GM19397 (cell line): Measurements from ENCODE around the gene ABRACL.
"Not testable (repeated sequence)": the region's sequence is repeated elsewhere in the genome, so short reads cannot be mapped to it uniquely, and the experiment has no call there.

ENCODE experiments used
- ATAC-seq: cut with Tn5 transposase; IDR thresholded peaks from one replicate; pipeline ENCODE4 v1.9.1; 2021; ENCODE audit warnings: mild to moderate bottlenecking, moderate library complexity; ENCODE audit not compliant: unreplicated experiment

ABRACL gene, protein sequence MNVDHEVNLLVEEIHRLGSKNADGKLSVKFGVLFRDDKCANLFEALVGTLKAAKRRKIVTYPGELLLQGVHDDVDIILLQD

DNA sequence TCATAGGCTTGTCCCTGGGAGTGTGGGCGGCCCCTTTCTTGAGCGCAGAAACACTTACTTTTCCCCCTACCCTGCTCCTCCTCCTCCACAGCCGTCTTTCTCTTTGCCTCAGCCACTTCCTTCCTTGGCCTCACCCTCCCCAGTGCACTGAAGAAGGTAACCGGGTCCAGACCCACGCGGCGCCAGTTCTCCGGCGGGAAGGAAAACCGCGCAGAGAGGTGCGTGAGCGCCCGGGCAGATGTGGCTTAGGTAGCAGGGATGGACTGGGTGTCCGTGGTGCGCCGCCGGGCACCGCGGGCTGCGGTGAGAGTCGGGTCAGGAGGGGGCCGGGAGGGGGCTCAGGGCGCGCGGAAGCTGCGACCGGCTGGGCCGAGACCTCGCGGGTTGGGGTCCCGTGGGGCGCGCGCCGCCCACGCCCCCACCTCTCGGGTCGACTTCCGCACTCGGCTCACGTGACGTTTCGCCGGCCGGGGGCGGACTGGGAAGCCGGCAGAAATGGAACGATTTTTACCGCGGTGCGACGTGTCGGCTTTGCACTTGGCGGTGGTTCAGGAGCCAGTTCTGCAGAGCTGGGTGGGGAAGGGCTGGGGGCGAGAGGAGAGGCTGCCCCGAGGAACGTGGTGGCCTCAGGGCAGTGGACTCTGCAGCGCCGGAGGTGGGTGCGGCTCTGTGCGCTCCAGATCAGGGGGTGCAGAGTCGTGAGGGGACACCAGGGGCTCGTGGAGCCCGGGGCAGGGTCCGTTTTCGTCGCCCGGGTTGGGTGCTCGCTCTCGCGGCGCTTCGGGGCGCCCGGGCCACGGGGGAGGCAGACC, at the start of gene ABRACL:
TSS of gene ABRACL (plus strand) at position 88 of the 812 bp plus-strand sequence. CDS start 5,416 bp downstream, outside the sequence.
- ATAC-seq, result peak; percentile 57

DNA sequence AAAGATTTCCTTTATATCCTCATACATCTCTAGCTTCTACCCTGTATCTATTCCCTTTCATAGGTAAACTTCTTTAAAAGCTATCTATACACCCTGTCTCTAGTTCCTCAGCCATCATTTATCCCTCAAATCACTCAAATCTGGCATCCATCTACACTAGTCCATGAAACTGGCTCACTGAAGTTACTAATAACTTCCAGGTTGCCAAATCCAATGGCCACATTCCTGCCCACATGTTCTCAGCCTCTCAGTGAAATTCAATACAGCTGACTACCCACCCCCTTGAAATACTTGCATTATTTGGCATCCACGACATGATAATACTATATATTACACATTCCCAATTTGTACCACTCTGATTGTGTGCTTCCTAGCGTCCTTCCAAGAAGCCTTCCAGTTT, 49.2 kb upstream of the ABRACL start:
- ATAC-seq, result no peak

DNA sequence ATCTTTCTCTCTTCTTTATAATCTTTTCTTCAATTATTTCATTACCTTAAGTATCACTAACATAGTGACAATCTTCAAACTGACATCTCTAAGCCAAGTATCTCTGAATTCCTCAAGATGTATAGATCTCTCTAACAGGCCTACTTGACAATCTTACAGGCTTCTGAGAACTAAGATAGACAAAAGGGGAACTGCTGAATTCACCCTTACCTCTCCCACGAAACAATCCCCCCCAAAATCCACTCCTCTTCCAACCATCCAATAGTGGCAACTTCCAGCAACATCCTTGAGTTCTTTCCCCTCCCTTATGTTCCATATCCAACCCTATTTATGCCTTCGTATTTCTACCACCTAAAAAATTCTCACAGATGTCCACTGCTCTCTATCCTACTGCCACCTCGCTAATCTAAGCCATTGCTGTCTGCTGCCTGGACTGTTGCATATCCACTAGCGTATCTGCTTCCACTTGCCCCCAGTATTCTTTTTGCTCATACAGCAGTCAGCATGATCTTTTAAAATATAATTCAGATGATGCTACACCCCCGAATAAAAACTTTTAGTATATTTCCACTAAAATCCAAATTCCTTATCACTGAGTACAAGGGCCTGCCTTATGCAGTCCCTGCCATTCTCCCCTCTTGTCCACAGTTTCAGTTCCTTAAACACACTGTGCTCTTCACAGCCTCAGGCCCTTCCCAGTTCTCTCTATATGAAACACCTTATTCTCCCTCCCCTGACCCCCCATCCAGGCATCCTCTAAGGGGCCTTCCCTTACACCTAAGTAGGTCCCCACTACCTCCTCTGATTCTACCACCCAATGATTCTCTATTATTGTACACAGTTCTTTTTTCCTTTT, 48.5 kb upstream of the ABRACL start:
- no peak for ATAC-seq

DNA sequence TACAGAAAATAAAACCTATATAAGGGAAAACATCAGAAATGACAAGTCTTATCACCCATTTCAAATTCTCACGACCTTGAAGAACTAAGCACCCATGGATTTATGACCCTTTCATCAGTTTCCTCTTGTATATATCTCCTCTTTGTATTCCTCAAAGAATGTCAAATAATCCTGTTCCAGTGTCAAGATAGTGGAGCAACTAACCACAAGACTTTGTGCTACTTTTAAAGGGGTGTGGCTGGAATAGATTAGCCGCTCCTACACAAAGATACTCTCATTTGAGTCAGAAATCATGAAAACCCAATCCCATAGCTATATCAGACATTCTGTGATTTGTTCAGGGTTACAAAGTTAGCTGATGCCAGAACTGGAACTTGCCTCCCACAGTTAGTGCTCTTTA, 47.1 kb upstream of the ABRACL start:
- no peak for ATAC-seq

DNA sequence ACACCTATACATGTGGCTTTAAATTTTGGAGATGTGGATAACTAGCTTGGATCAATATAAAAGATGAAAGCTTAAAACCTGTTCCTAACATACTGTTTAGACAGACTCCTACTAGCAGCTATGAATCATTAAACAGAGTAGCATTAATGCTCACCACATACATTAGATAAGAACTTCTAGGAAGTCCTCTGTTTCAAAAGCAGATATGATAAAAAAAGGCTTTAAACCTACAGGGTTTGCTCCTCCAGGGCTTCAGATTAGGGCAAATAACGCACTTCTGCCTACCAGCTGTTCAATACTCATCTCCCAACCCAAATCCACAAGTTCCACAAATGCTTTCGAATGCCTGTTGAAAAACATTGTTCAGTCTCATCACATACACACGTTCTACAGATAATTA, 42.0 kb upstream of the ABRACL start:
- no peak for ATAC-seq

DNA sequence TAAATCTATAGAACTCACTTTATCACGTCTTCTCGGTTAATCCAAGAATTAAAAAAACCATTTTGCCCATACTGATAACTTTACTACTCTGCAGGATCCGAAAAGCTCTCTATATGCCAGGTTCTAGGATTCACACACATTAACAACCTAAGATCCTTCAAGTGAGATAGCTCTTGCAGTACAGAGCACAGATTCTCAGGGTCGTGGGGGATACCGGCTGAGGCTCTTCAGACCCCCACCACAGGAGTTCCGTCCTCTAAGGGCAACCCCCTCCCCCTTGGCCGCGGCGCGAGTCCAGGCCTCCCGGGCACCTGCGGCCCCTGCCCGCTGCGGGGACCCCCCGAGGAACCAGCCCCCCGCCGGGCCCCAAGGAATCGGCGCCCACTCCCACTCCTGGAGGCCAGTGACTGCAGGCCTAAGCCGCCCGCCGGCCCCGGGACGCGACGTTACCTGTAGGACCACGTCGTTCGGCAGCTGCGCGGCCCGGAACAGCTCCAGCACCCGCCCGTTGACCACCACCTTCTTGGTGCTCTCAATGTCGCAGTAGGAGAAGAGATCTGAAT, 41.4 kb upstream of the ABRACL start:
- no peak for ATAC-seq

DNA sequence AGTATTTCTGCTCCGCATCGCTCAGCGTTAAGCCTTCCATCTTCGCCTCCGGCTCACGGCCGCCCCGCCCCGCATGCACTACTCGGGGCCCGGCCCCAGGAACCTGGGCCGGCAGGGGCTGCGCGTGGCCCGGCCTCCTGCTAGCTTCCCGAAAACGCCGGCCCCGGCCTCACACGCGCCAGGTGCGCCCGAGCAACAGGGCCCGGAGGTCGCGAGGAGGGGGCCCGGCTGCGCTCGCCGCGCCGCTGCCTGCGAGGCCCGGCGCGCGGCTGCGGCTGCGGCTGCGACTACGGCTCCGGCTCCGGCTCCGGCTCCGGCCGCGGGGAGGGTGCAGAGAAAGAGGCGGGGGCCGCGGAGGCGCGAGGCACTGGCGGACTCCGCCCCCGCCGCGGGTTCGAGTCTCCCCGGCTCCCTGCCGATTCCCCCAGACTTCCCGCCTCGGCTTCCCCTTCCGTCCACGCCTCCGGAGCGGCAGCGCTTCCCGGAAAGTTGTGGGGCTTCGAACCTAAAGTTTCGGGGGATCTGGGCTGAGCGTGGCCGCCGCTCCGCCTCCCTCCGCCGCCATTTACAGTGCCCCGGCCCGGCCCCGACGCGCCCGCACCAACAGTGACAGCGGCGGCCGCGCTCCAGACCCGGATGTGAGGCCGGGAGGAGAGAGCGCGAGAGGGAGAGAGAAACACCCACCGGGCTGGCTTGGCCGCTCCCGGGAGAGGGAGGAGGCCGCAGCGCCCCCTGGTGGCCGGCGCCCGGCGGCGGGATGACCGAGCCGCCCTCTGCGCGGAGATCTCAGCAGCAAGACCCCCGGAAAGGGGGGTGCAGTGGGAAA, 40.7 kb upstream of the ABRACL start, which contains the start of gene REPS1:
TSS of gene REPS1 (minus strand) at position 611 of the 826 bp plus-strand sequence. CDS start at position 40, 571 bp downstream.
- peak; percentile 94 for ATAC-seq

DNA sequence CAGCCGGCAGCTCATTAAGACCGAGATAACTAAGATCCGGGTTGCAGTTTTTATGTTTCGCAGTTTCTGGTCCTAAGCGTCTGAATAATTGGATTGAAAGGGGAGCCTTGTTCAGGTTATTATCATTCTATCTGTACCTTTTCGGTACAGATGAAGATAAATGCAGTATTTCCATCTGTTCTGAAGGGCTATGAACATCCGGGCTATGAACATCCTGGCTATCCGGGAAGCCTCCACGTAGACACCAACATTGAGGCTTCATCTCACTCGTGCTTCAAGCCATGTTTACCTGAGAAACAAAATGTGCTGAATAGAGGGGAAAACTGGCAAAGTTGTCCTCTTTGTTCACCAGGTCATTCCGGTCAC, 40.1 kb upstream of the ABRACL start:
- ATAC-seq, result peak; percentile 4

DNA sequence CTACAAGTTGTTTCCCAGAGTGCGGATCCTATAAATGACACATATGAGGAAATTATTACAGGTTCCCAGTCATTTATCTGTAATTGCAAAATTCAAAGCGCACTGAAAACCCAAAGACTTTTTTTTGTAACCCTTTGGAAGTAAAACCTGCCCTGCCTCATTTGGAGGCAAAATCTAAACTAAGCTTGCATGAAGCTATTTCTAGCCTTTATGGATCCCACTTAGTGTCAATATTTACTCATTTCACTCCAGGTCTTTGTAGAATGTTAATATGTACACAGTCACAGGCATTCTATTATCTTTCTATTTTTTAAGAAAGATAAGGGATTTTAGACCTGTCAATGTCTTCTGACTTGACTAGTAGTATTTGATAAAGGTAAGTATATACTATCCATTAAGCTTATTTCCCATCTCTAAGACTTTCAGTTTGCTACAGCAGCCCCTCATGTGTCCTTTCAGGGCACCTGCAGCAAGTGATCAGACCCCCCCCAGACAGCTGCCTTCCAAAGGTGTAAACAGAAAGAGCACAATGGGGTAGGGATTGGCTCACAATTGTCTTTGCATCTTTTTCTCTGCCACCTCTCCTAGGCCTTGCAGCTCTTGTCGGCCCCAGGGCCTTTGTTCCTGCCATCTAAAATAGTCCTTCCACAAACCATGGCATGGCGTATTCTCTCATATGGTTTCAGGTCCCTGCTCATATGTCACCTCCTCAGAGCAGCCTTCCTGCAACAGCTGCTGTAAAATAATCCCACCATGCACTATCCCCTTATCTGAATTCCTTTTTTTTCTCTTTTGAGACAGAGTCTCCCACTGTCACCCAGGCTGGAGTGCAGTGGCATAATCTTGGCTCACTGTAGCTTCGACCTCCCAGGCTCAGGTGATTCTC, 39.2 kb upstream of the ABRACL start:
- no peak for ATAC-seq

DNA sequence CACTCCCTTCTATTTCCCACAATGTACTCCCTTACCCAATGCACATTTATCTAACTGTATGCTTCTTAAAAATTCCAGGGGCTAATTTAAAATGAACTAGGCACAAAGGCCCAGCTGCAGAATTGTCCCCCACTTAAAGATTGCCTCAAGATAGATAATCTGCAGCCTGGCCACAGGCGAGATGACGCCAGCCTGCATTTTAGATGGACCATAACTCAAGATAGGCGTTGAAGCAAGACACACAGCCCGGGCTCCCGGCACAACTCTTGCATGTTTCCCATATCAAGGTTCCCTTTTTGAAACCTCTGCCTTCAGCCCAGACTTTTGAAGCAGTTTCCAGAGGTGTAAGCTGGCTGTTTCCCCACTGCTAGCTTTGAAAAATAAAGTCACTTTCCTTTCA, 37.3 kb upstream of the ABRACL start:
- ATAC-seq, result no peak

DNA sequence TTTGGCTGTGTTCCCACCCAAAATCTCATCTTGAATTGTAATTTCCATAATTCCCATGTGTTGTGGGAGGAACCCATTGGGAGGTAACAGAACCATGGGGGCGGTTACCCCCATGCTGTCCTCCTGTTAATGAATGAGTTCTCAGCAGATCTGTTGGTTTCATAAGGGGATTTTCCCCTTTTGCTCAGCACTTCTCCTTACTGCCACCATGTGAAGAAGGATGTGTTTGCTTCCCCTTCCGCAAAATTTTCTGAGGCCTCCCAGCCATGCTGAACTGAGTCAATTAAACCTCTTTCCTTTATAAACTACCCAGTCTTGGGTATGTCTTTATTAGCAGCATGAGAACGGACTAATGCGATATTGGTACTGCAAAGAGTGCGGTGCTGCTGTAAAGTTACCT, 35.6 kb upstream of the ABRACL start:
- not testable (repeated sequence) for ATAC-seq

DNA sequence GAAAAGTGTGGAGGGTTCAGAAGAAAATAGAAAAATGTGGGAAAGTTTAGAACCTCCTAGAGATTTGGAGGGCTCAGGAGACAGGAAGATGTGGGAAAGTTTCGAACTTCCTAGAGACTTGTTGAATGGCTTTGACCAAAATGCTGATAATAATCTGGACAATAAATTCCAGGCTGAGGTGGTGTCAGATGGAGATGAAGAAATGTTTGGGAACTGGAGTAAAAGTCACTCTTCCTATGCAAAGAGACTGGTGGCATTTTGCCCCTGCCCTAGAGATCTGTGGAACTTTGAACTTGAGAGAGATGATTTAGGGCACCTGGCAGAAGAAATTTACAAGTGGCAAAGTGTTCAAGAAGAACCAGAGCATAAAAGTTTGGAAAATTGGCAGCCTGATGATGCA, 35.1 kb upstream of the ABRACL start:
- not testable (repeated sequence) for ATAC-seq

DNA sequence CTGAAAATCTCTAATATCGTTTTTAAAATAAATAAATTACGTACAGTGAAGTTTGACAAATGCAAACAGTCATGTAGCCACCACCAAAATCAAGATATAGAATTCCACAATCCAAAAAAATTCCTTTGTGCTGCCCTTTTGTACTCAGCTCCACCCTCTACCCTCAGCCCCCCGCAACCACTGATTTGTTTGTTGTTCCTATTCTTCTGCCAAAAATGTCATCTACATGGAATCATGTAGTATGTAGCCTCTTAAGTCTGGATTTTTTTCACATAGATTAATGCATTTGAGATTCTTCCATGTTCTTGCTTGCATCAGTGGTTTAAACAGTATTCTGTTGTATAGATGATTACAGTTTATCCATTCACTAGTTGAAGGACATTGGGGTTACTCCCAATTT, 32.0 kb upstream of the ABRACL start:
- ATAC-seq, result no peak

DNA sequence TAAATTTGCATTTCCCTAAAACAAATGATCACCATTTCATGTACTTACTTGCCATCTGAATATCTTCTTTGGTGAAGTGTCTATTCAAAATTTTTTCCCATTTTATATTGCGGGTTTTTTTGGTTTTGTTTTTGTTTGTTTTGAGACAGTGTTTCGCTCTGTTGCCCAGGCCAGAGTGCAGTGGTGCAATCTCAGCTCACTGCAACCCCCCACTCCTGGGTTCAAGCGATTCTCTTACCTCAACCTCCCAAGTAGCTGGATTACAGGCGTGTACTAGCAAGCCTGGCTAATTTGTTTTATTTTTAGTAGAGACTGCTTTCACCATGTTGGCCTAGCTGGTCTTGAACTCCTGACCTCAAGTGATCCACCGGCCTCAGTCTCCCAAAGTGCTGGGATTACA, 31.4 kb upstream of the ABRACL start:
- ATAC-seq, result no peak

DNA sequence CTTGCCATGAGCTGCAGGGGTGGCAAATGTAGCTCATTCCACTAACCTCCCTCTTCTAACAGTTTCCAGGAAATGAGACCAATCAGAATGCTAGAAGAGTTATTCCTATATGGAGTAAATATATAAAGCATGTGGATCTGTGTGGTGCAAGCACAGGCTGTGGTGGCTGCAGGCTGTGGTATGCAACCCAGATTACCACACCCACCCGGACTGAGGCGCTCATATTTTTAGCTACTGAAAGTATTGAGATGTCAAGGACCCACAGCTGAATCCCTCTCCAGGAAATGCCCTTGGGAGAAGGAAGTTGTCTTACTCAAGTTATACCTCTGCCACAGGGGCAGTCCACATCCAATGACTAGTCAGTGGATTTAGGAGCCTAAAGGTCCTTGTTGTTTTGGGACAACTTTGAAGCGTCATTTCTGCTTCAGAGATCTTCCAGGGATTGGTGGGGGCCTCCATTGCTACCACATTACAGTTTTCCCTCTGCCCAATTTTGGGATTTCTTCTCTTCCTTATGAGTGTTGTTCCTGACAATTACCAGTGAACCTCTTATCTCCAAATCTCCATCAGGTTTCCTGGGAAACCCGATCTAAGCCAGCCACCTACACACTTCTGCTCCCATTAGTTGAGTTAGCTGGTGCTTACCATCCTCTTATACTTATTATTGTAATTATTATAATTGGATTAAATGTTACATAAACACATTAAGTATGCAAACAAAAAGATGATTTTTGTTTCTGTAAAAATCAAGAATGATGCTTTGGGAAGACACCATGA, 28.4 kb upstream of the ABRACL start:
- ATAC-seq, result no peak

DNA sequence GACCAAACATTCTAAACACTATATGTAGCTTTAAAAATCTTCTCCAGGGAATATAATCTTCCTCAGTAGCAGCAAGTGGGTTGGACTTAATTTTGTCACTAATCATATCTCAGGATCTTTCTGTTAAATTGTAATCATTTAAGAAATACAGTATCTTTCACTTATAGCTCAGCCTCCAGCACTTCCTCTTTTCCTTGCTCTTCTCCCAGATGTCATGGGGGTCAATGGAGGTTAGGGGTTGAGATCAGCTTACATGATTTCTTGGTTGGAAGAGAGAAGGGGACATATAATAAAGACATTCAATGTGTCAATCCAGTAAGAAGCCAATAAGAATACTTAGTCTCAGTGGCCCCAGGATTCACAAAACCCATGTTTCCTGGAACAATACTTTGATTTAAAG, 24.8 kb upstream of the ABRACL start:
- ATAC-seq, result no peak

DNA sequence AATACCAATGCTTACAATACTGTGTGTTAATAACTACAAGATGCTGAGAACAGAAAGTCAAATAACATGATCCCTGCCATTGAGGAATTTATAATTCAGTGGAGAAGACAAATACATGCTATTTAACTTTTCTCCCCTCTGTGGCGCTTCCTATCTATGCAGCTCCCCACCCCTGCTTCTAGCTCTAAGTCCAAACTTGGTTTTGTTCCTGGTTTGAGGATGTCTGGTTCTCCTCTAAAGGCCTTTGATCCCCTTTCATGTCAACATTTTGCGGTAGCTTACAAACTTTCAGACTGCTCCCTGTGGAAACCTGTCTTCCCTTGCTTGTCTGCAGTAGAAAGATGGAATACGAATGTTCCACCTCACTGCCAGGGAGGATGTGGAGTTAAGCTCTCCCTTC, 22.1 kb upstream of the ABRACL start:
- no peak for ATAC-seq

DNA sequence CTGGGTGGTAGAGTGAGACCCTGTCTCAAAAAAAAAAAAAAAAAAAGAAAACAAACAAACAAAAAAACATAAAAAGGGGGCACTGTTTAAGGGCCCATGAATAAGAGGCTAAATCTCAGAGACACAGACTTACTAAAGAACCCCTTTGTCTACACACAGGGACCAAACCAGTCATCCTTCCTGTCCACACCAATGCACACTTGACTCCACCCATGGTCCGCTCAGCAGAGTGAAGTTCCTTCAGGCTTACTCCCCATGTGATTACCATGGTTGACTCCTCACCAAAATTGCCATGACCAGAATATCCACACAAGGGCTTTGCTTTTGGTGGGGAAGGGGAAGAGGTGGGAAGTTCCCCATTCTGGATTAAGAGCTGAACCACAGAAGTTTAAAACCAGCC, 21.1 kb upstream of the ABRACL start:
- ATAC-seq, result no peak

DNA sequence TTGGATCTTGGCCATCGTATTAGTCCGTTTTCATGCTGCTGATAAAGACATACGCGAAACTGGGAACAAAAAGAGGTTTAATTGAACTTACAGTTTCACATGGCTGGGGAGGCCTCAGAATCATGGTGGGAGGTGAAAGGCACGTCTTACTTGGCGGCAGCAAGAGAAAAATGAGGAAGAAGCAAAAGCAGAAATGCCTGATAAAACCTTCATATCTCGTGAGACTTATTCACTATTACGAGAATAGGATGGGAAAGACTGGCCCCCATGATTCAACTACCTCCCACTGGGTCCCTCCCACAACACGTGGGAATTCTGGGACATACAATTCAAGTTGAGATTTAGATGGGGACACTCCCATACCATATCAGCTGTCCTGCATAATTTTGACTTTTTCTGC, 20.4 kb upstream of the ABRACL start:
- ATAC-seq, result no peak
